ENCODE data around the gene CTNNA1.

Gene CTNNA1

DNA sequence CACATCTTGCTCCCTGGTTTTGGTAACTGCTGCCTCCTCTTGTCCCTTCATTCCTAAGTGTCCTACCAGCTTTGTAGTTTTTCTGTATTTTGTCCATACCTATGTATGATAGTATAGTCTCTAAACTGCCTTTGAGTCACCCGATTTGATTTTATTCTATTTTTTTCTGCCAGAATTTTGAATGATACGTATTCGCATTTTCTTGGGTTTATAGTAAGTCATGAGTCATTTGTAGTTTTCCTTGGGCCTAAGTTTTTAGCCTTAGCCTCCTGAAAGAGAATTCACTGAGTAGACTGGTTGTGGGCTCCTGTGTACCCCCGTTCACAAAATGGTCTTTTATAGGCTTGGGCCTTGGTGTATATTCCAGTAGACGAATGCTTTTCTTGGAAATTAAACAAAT is 62.3 kb downstream of the CTNNA1 start:
- Histone ChIP-seq H3K36me3 (ENCODE audit: control insufficient read depth, insufficient read depth, low read length) (no peaks in the 10 kb centered on the region), H3K27me3 (replicated peaks; ENCODE audit: control insufficient read depth, insufficient read depth, low read length) (no peaks in the 10 kb centered on the region), H3K4me3 (replicated peaks; ENCODE audit: low read depth, low read length) (no peak overlapping the region)
- TF ChIP-seq, protein P1, sequence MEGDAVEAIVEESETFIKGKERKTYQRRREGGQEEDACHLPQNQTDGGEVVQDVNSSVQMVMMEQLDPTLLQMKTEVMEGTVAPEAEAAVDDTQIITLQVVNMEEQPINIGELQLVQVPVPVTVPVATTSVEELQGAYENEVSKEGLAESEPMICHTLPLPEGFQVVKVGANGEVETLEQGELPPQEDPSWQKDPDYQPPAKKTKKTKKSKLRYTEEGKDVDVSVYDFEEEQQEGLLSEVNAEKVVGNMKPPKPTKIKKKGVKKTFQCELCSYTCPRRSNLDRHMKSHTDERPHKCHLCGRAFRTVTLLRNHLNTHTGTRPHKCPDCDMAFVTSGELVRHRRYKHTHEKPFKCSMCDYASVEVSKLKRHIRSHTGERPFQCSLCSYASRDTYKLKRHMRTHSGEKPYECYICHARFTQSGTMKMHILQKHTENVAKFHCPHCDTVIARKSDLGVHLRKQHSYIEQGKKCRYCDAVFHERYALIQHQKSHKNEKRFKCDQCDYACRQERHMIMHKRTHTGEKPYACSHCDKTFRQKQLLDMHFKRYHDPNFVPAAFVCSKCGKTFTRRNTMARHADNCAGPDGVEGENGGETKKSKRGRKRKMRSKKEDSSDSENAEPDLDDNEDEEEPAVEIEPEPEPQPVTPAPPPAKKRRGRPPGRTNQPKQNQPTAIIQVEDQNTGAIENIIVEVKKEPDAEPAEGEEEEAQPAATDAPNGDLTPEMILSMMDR (IDR thresholded peaks at IDR 0.05; ENCODE audit: insufficient read depth, low read length, poor library complexity, severe bottlenecking): no peak
- no peak for DNase-seq (ENCODE audit: extremely low read depth, insufficient read length)

DNA sequence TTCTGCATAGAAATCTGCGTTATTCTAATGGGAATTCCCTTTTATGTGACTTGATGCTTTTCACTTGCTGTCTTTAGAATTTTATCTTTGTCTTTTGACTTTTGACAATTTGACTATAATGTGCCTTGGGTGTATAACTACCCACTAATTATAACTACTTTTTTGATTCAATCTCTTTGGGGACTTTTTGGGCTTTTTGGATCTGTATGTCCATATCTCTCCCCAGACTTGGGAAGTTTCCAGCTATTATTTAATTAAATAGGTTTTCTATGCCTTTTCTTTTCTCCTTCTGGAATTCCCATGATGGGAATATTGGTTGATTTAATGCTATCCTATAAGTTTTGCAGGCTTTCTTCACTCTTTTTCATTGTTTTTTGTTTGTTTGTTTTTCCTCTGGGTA is 64.0 kb downstream of the CTNNA1 start:
- TF ChIP-seq, protein P1 (IDR thresholded peaks at IDR 0.05; ENCODE audit: insufficient read depth, low read length, poor library complexity, severe bottlenecking): no peak
- Histone ChIP-seq H3K27me3 (replicated peaks; ENCODE audit: control insufficient read depth, insufficient read depth, low read length) (no peaks in the 10 kb centered on the region), H3K36me3 (ENCODE audit: control insufficient read depth, insufficient read depth, low read length) (no peaks in the 10 kb centered on the region), H3K4me3 (replicated peaks; ENCODE audit: low read depth, low read length) (no peak overlapping the region)
- no peak for DNase-seq (ENCODE audit: extremely low read depth, insufficient read length)

DNA sequence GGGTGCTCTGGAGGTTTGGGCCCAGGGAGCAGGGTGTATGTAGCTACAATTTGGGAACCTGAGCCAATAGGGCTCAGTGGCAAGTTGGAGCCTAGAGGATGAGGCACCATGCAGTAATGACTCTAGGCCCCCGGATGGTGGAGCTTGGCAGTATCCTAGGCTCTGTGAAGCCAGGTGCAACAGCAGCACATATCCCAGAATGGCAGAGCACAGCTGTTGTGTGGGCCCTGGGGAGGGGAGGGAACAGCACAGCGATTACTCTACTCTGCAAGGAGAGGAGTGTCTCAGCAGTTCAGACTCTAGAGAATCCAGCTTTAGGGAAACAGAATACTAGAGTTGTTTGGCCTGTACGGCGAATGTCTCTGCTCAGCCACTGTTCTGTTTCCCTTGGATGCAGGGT is 65.9 kb downstream of the CTNNA1 start:
- no peak for DNase-seq (ENCODE audit: extremely low read depth, insufficient read length)
- TF ChIP-seq, protein P1 (IDR thresholded peaks at IDR 0.05; ENCODE audit: insufficient read depth, low read length, poor library complexity, severe bottlenecking): no peak
- no peak overlapping the region for H3K4me3 ChIP-seq (replicated peaks; ENCODE audit: low read depth, low read length)
- no peaks in the 10 kb centered on the region for H3K36me3 ChIP-seq (ENCODE audit: control insufficient read depth, insufficient read depth, low read length)
- H3K27me3 ChIP-seq (replicated peaks; ENCODE audit: control insufficient read depth, insufficient read depth, low read length): no peaks in the 10 kb centered on the region

DNA sequence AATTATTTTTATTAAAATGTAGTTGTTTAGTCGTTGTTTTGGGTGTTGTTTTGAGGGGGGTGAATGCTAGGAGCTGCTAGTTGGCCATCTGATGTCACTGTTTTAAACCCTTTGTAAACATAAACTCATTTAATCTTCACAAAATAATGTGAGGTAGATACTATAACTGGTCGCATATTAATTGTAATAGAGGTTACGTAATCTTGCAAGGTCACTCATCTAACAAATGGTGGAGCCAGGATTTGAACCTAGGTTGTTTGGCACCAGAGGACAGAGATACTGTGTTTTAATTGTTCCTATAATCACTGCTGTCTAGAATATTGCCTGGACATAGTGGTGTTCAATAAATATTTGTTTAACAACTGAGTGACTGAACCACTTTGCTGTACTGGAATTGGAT is 67.5 kb downstream of the CTNNA1 start:
- H3K36me3 ChIP-seq (ENCODE audit: control insufficient read depth, insufficient read depth, low read length): no peaks in the 10 kb centered on the region
- no peak overlapping the region for H3K4me3 ChIP-seq (replicated peaks; ENCODE audit: low read depth, low read length)
- H3K27me3 ChIP-seq (replicated peaks; ENCODE audit: control insufficient read depth, insufficient read depth, low read length): no peaks in the 10 kb centered on the region
- TF ChIP-seq, protein P1 (IDR thresholded peaks at IDR 0.05; ENCODE audit: insufficient read depth, low read length, poor library complexity, severe bottlenecking): no peak
- no peak for DNase-seq (ENCODE audit: extremely low read depth, insufficient read length)

DNA sequence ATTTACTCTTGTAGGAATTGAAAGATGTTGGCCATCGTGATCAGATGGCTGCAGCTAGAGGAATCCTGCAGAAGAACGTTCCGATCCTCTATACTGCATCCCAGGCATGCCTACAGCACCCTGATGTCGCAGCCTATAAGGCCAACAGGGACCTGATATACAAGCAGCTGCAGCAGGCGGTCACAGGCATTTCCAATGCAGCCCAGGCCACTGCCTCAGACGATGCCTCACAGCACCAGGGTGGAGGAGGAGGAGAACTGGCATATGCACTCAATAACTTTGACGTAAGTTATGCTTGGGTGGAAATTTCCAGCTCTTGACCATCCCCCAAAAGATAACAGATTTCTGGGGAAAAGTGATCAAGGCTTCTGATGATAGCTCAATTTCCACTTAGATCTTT is 71.3 kb downstream of the CTNNA1 start:
- no peak for DNase-seq (ENCODE audit: extremely low read depth, insufficient read length)
- Histone ChIP-seq H3K27me3 (replicated peaks; ENCODE audit: control insufficient read depth, insufficient read depth, low read length) (no peaks in the 10 kb centered on the region), H3K36me3 (ENCODE audit: control insufficient read depth, insufficient read depth, low read length) (no peaks in the 10 kb centered on the region; the same call in 1 of the 2 replicates), H3K4me3 (replicated peaks; ENCODE audit: low read depth, low read length) (no peak overlapping the region)
- TF ChIP-seq, protein P1 (IDR thresholded peaks at IDR 0.05; ENCODE audit: insufficient read depth, low read length, poor library complexity, severe bottlenecking): no peak

Measured in GM06990 (cell line).